WTC11 (cell line): ENCODE measurements around the gene RIOK1. TPM values are rescaled to one million over a fixed set of nuclear protein-coding genes. Genes with fewer than 3 reads are reported as not detected.

ENCODE experiments used
- ATAC-seq: fragments of 200-7000 bp; cut with Tn5 transposase; 2 replicates; pipeline ENCODE4 v1.10.0; 2021; ENCODE audit warnings: mild to moderate bottlenecking, moderate library complexity
- CTCF ChIA-PET: fragments of 300-600 bp; sonication (Branson Sonifier 250); formaldehyde crosslinking; loops from one replicate; lab custom pipeline; 2021; ENCODE audit warnings: antibody characterized with exemption; lab: Charles Lee
- POLR2A ChIA-PET: fragments of 350-600 bp; sonication (Branson Sonifier 250); formaldehyde crosslinking; loops from one replicate; lab custom pipeline; 2021; ENCODE audit warnings: antibody characterized with exemption; lab: Charles Lee
- DNase-seq: peaks from one replicate; pipeline ENCODE4 v3.0.0; 2021; ENCODE audit warnings: low spot score
- H3K27ac Mint-ChIP-seq: 2 replicates; pipeline ENCODE4 v1.8.0; 2021; ENCODE audit warnings: mixed read lengths
- H3K27me3 Mint-ChIP-seq: 2 replicates; pipeline ENCODE4 v1.8.0; 2021; ENCODE audit warnings: low read depth, mild to moderate bottlenecking, moderate library complexity, mixed read lengths
- H3K36me3 Mint-ChIP-seq: 2 replicates; pipeline ENCODE4 v1.8.0; 2021; ENCODE audit warnings: mixed read lengths
- H3K4me1 Mint-ChIP-seq: 2 replicates; pipeline ENCODE4 v1.8.0; 2022; ENCODE audit warnings: mixed read lengths
- H3K4me3 Mint-ChIP-seq: 2 replicates; pipeline ENCODE4 v1.8.0; 2021; ENCODE audit warnings: mild to moderate bottlenecking, moderate library complexity, mixed read lengths
- H3K9me3 Mint-ChIP-seq: 2 replicates; pipeline ENCODE4 v1.8.0; 2021; ENCODE audit warnings: mixed read lengths
- E2F1 ChIP-seq: sonication (generic); formaldehyde crosslinking; IDR thresholded peaks from 2 replicates; pipeline ENCODE4 v1.8.0; 2022; ENCODE audit warnings: mild to moderate bottlenecking, missing genetic modification reagents
- ERG ChIP-seq: fragments of 250-450 bp; sonication (Bioruptor Pico); IDR thresholded peaks from 2 replicates; pipeline ENCODE4 v1.8.0; 2021; ENCODE audit warnings: mild to moderate bottlenecking
- FOXP1 ChIP-seq: sonication (generic); formaldehyde crosslinking; IDR thresholded peaks from 2 replicates; pipeline ENCODE4 v1.8.0; 2022; ENCODE audit warnings: missing genetic modification reagents, mild to moderate bottlenecking, moderate library complexity, borderline replicate concordance
- JUN ChIP-seq: sonication (generic); formaldehyde crosslinking; IDR thresholded peaks from 2 replicates; pipeline ENCODE4 v1.8.0; 2023; ENCODE audit warnings: mild to moderate bottlenecking, missing genetic modification reagents
- MAX ChIP-seq: sonication (generic); formaldehyde crosslinking; IDR thresholded peaks from 2 replicates; pipeline ENCODE4 v1.8.0; 2022; ENCODE audit warnings: mild to moderate bottlenecking, missing genetic modification reagents
- NFYB ChIP-seq: sonication (generic); formaldehyde crosslinking; conservative IDR thresholded peaks from 2 replicates; pipeline ENCODE4 v1.8.0; 2022; ENCODE audit warnings: low read depth, missing genetic modification reagents
- NR1H2 ChIP-seq: sonication (generic); formaldehyde crosslinking; IDR thresholded peaks from 2 replicates; pipeline ENCODE4 v1.9.0; 2021; ENCODE audit warnings: mild to moderate bottlenecking, moderate library complexity, missing genetic modification reagents
- RORB ChIP-seq: fragments of 250-450 bp; sonication (Bioruptor Pico); IDR thresholded peaks from 2 replicates; pipeline ENCODE4 v1.9.0; 2021; ENCODE audit warnings: mild to moderate bottlenecking
- SP1 ChIP-seq: sonication (generic); formaldehyde crosslinking; conservative IDR thresholded peaks from 2 replicates; pipeline ENCODE4 v1.8.1; 2022; ENCODE audit warnings: missing genetic modification reagents
- TEAD4 ChIP-seq: sonication (generic); formaldehyde crosslinking; IDR thresholded peaks from 2 replicates; pipeline ENCODE4 v1.8.0; 2022; ENCODE audit warnings: mild to moderate bottlenecking, missing genetic modification reagents
- TP53 ChIP-seq: sonication (generic); formaldehyde crosslinking; IDR thresholded peaks from 2 replicates; pipeline ENCODE4 v1.8.1; 2023; ENCODE audit warnings: mild to moderate bottlenecking, missing genetic modification reagents
- ZNF263 ChIP-seq: sonication (generic); formaldehyde crosslinking; IDR thresholded peaks from 2 replicates; pipeline ENCODE4 v1.8.1; 2022; ENCODE audit warnings: low read depth, mild to moderate bottlenecking, moderate library complexity, missing genetic modification reagents
- ZNF281 ChIP-seq: sonication (generic); formaldehyde crosslinking; IDR thresholded peaks from 2 replicates; pipeline ENCODE4 v1.8.0; 2023; ENCODE audit warnings: mild to moderate bottlenecking, missing genetic modification reagents
- total RNA-seq: library from RNA; stranded (reverse); gene quantifications from 3 replicates; pipeline ENCODE4 v1.2.3, GENCODE V29; 2021
- TF ChIP-seq, protein P1 (sequence below): sonication (generic); formaldehyde crosslinking; IDR thresholded peaks from 2 replicates; pipeline ENCODE4 v1.8.1; 2022; ENCODE audit warnings: low read depth, missing genetic modification reagents, borderline replicate concordance

Gene RIOK1
- total RNA-seq, 1 experiment from 2014 or later: 25.6 TPM

- DNase-seq: no peak
- H3K4me1 Mint-ChIP-seq: peaks cover 12% of the 10 kb centered on the region
- H3K27ac Mint-ChIP-seq: no peak overlapping the region
- CTCF ChIA-PET: interaction anchor here (0.7 to 2.1 kb wide), 15 partner anchors 10 to 462 kb away, joined by 3 to 9 read pairs (median 4); partner anchors contain the start of genes DSP and SNRNP48
- H3K4me3 Mint-ChIP-seq: no peak overlapping the region
- H3K9me3 Mint-ChIP-seq: no peaks in the 10 kb centered on the region; the same call in 1 of the 2 replicates
- TF ChIP-seq FOXP1 (CRISPR knock-in tag) (no peak), ZNF263 (CRISPR knock-in tag) (no peak), MAX (CRISPR knock-in tag) (no peak), TEAD4 (CRISPR knock-in tag) (no peak), TP53 (CRISPR knock-in tag) (no peak), NR1H2 (no peak), JUN (no peak)
- TF ChIP-seq, protein P1, sequence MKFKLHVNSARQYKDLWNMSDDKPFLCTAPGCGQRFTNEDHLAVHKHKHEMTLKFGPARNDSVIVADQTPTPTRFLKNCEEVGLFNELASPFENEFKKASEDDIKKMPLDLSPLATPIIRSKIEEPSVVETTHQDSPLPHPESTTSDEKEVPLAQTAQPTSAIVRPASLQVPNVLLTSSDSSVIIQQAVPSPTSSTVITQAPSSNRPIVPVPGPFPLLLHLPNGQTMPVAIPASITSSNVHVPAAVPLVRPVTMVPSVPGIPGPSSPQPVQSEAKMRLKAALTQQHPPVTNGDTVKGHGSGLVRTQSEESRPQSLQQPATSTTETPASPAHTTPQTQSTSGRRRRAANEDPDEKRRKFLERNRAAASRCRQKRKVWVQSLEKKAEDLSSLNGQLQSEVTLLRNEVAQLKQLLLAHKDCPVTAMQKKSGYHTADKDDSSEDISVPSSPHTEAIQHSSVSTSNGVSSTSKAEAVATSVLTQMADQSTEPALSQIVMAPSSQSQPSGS: no peak
- peak; percentile 57 for ATAC-seq
- POLR2A ChIA-PET: no interaction called here
- H3K36me3 Mint-ChIP-seq: peaks cover 4% of the 10 kb centered on the region; the same call in 1 of the 2 replicates
- H3K27me3 Mint-ChIP-seq: no peaks in the 10 kb centered on the region
These were observed 35.6 kb downstream of the RIOK1 start for GRCh38 chr6:7424967-7425807.

- TF ChIP-seq JUN (no peak), SP1 (CRISPR knock-in tag) (no peak), ZNF281 (CRISPR knock-in tag) (no peak)
- TF ChIP-seq, protein P1: no peak
- no peaks in the 10 kb centered on the region; the same call in 1 of the 2 replicates for H3K9me3 Mint-ChIP-seq
- H3K36me3 Mint-ChIP-seq: no peaks in the 10 kb centered on the region
- no peak for ATAC-seq
- H3K4me1 Mint-ChIP-seq: peaks cover 6% of the 10 kb centered on the region
- ChIA-PET CTCF (interaction anchor here (0.7 to 2.1 kb wide), 11 partner anchors 9 to 462 kb away, joined by 3 to 9 read pairs (median 5); partner anchors contain the start of gene DSP), POLR2A (no interaction called here)
- no peak overlapping the region for H3K27ac Mint-ChIP-seq
- no peak for DNase-seq
- no peaks in the 10 kb centered on the region for H3K27me3 Mint-ChIP-seq
- H3K4me3 Mint-ChIP-seq: no peak overlapping the region
These were observed 36.2 kb downstream of the RIOK1 start for GRCh38 chr6:7425808-7426190.

DNA sequence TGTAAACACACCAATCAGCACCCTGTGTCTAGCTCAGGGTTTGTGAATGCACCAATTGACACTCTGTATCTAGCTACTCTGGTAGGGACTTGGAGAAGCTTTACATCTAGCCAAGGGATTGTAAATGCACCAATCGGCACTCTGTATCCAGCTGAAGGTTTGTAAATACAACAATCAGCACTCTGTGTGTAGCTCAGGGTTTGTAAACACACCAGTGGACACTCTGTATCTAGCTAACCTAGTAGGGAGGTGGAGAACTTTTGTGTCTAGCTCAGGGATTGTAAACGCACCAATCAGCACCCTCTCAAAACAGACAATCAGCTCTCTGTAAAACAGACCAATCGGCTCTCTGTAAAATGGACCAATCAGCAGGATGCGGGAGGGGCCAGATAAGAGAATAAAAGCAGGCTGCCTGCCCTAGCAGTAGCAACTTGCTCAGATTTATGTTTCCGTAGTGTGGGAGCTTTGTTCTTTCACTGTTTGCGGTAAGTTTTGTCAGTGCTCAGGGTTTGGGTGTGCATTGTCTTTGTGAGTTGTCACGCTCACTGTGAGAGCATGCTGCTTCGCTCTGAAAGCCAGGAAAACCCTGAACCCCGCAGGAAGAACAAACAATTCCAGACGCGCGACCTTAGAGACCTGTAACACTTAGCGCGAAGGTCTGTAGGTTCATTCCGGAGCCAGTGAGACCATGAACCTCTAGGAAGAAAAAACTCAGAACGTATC is 37.0 kb downstream of the RIOK1 start:
- no peaks in the 10 kb centered on the region for H3K27me3 Mint-ChIP-seq
- DNase-seq: no peak
- no peak overlapping the region for H3K4me3 Mint-ChIP-seq
- POLR2A ChIA-PET: no interaction called here
- H3K9me3 Mint-ChIP-seq: no peaks in the 10 kb centered on the region; the same call in 1 of the 2 replicates
- TF ChIP-seq NFYB (CRISPR knock-in tag) (peak; percentile 14), ERG (CRISPR knock-in tag) (no peak), E2F1 (no peak), RORB (CRISPR knock-in tag) (no peak)
- TF ChIP-seq, all 79 proteins: peak for 1
- Mint-ChIP-seq H3K36me3 (no peaks in the 10 kb centered on the region), H3K27ac (no peak overlapping the region), H3K4me1 (peaks cover 8% of the 10 kb centered on the region)
- no peak for ATAC-seq
- CTCF ChIA-PET: interaction anchor here (1.0 to 1.9 kb wide), 3 partner anchors 52 to 191 kb away, joined by 3 to 5 read pairs (median 3); no protein-coding TSS in a partner anchor
